Ishikawa (cell line): ENCODE results near the gene PTPMT1.

ENCODE experiments used
- MAX ChIP-seq: IDR thresholded peaks from 2 replicates; pipeline ENCODE4 v1.6.1; 2012
- RAD21 ChIP-seq: IDR thresholded peaks from 2 replicates; pipeline ENCODE4 v1.6.1; 2012; ENCODE audit warnings: low read depth
- TAF1 ChIP-seq: IDR thresholded peaks from 2 replicates; pipeline ENCODE4 v1.6.1; 2012; ENCODE audit warnings: low read depth, mild to moderate bottlenecking
- TCF12 ChIP-seq: IDR thresholded peaks from 2 replicates; pipeline ENCODE4 v1.6.1; 2012; ENCODE audit warnings: low read depth
- TEAD4 ChIP-seq: IDR thresholded peaks from 2 replicates; pipeline ENCODE4 v1.6.1; 2012
- ZBTB7A ChIP-seq: IDR thresholded peaks from 2 replicates; pipeline ENCODE4 v1.6.1; 2012; ENCODE audit warnings: low read depth
- TF ChIP-seq, protein P1 (sequence below): IDR thresholded peaks from 2 replicates; pipeline ENCODE4 v1.6.1; 2012; ENCODE audit warnings: low read depth, mild to moderate bottlenecking

GRCh38 chr11:47589118-47589517 is 23.7 kb downstream of the PTPMT1 start:
- TF ChIP-seq TEAD4 (no peak), MAX (no peak), ZBTB7A (no peak), RAD21 (no peak), TCF12 (no peak), TAF1 (no peak)
- TF ChIP-seq, protein P1, sequence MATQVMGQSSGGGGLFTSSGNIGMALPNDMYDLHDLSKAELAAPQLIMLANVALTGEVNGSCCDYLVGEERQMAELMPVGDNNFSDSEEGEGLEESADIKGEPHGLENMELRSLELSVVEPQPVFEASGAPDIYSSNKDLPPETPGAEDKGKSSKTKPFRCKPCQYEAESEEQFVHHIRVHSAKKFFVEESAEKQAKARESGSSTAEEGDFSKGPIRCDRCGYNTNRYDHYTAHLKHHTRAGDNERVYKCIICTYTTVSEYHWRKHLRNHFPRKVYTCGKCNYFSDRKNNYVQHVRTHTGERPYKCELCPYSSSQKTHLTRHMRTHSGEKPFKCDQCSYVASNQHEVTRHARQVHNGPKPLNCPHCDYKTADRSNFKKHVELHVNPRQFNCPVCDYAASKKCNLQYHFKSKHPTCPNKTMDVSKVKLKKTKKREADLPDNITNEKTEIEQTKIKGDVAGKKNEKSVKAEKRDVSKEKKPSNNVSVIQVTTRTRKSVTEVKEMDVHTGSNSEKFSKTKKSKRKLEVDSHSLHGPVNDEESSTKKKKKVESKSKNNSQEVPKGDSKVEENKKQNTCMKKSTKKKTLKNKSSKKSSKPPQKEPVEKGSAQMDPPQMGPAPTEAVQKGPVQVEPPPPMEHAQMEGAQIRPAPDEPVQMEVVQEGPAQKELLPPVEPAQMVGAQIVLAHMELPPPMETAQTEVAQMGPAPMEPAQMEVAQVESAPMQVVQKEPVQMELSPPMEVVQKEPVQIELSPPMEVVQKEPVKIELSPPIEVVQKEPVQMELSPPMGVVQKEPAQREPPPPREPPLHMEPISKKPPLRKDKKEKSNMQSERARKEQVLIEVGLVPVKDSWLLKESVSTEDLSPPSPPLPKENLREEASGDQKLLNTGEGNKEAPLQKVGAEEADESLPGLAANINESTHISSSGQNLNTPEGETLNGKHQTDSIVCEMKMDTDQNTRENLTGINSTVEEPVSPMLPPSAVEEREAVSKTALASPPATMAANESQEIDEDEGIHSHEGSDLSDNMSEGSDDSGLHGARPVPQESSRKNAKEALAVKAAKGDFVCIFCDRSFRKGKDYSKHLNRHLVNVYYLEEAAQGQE: no peak
